ENCODE results near the gene RTRAF.

DNA sequence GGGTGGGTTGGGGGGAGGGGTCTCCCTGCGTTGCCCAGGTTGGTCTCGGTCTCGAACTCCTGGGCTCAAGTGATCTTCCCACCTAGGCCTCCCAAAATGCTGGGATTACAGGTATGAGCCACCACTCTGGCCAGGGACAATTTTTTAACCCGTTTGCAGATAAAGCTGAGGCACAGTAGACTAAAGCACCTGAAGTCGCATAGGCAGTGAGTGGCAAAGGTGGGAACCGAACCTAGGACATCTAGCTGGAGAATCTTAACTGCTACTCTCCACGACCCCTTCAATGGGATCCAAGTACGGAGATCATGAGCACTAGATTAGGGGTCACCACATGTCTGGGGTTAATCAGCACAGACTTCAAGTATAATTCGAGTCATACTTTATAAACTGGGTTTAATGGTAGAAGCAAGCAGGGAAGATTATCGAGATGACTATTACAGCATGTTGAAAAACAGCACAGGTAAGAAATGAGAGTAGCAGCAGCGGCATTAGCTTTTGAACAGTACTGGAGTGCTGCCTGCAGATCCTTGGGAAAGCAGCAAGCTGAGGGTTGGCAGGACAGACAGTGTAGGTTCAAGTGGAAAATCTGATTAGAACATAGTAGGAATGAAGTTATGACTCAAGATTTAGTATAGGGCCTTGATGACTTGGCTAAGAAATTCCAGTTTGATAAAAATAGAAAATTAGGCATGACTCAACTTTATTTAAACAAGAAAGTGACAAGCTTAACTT lies 55.6 kb downstream of the RTRAF start:
- TF ChIP-seq YY1 (IDR thresholded peaks at IDR 0.05) (no peak), HNF4G (IDR thresholded peaks at IDR 0.05) (no peak), RXRA (IDR thresholded peaks at IDR 0.05) (no peak), CTCF (IDR thresholded peaks at IDR 0.05; ENCODE audit: low read depth, low read length, missing input control) (no peak), MAX (IDR thresholded peaks at IDR 0.05) (no peak), GABPA (IDR thresholded peaks at IDR 0.05 in 1 of 2, conservative IDR thresholded peaks at IDR 0.05 in 1 of 2) (no peak)
- TF ChIP-seq, protein P1, sequence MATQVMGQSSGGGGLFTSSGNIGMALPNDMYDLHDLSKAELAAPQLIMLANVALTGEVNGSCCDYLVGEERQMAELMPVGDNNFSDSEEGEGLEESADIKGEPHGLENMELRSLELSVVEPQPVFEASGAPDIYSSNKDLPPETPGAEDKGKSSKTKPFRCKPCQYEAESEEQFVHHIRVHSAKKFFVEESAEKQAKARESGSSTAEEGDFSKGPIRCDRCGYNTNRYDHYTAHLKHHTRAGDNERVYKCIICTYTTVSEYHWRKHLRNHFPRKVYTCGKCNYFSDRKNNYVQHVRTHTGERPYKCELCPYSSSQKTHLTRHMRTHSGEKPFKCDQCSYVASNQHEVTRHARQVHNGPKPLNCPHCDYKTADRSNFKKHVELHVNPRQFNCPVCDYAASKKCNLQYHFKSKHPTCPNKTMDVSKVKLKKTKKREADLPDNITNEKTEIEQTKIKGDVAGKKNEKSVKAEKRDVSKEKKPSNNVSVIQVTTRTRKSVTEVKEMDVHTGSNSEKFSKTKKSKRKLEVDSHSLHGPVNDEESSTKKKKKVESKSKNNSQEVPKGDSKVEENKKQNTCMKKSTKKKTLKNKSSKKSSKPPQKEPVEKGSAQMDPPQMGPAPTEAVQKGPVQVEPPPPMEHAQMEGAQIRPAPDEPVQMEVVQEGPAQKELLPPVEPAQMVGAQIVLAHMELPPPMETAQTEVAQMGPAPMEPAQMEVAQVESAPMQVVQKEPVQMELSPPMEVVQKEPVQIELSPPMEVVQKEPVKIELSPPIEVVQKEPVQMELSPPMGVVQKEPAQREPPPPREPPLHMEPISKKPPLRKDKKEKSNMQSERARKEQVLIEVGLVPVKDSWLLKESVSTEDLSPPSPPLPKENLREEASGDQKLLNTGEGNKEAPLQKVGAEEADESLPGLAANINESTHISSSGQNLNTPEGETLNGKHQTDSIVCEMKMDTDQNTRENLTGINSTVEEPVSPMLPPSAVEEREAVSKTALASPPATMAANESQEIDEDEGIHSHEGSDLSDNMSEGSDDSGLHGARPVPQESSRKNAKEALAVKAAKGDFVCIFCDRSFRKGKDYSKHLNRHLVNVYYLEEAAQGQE (IDR thresholded peaks at IDR 0.05) = no peak
- TF ChIP-seq, protein P2, sequence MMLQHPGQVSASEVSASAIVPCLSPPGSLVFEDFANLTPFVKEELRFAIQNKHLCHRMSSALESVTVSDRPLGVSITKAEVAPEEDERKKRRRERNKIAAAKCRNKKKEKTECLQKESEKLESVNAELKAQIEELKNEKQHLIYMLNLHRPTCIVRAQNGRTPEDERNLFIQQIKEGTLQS (IDR thresholded peaks at IDR 0.05) = no peak
